Skeletal muscle cell (primary cell): ENCODE data around the gene OSBPL3.
"Not testable (repeated sequence)": the region's sequence is repeated elsewhere in the genome, so short reads cannot be mapped to it uniquely, and the experiment has no call there.

ENCODE experiments used
- DNase-seq: peaks from one replicate; pipeline ENCODE4 v3.0.0-alpha.2; 2010; ENCODE audit warnings: low read depth
- H3K4me3 ChIP-seq: 2 replicates; pipeline ENCODE4 v1.5.1; 2011; ENCODE audit warnings: low read depth, mild to moderate bottlenecking, control low read depth, low read length, moderate library complexity

Gene OSBPL3

DNA sequence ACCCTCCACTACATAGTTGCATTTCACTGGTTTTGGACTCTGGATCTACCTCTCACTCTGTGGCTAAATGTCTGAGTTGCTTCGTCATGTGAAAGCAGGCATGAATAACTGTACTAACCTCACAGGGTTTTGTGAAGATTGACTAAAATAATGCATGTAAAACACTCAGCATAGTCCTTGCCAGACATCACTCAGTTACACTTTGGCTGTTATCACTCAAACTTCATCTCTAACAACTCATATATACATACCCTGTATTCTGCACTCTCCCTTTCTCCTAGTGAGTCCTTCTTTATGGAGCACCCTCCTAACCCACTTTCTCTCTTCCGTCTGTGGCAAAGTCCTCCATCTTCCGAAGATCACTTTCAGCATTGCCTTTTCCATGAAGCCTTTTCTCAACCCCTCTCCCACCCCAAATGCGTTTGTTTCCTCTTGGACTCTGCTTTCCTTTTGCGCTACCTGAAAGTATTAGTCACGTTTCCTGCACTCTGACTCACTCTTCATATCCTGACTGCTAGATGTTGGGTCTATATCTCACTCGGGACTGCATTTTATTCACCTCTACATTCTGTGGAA lies 72.6 kb downstream of the OSBPL3 start:
- DNase-seq: no peak
- H3K4me3 ChIP-seq: no peak overlapping the region

DNA sequence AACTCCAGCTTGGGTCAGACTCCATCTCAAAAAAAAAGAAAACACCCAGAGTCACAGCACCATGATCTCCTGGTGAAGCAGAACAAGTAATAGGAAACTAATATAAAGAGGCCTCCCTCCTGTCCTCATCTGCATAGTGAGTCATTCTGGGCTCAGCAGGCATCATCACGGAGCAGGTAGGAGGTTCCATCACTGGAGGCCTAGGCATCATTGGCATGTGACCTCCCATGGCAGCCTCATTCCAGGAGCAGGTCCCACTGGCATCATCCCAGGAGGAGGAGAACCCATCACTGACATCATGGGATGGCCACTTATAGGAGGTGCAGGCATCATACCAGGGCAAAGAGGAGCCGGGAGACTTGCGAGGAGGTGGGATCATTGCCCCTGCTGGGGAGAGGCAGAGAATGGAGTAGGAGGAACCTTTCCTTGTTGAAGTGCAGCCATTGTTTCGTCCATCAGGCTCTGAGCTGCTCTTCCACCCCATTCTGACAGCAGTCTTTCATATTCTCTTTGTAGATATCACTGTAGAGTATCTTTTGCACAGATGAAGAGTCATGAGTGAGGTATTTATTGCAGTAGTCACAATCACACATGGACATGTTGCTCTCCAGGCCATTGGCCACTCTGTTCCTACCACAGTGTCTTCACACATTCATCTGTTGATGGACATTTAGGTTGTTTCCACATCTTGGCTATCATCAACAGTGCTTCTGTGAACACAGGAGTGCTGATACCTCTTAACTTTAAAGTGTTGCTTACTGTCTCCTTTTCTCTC lies 73.8 kb downstream of the OSBPL3 start:
- H3K4me3 ChIP-seq: no peak overlapping the region
- DNase-seq: no peak

GRCh38 chr7:24903992-24904391 lies 76.0 kb downstream of the OSBPL3 start:
- DNase-seq, H3K4me3 ChIP-seq: not testable (repeated sequence)

DNA sequence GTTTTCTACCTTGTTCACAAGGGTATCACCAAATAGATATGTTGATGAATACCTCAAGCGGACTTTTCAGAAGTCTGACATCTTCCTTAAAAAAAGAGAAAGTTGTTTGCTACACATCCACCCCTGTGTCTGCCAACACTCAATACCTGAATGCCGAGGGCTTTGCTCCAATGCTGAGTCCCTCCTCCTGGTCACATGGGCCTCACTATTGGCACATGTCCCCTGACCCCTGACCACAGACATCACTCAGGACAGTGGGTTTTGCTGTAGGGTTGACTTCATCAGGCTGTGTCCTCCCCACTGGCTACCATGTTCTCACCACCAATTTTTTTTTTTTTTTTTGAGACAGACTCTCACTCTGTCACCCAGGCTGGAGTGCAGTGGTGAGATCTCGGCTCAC lies 76.4 kb downstream of the OSBPL3 start:
- no peak for DNase-seq
- no peak overlapping the region for H3K4me3 ChIP-seq

GRCh38 chr7:24902931-24903330 lies 77.0 kb downstream of the OSBPL3 start:
- H3K4me3 ChIP-seq: no peak overlapping the region
- DNase-seq: no peak

DNA sequence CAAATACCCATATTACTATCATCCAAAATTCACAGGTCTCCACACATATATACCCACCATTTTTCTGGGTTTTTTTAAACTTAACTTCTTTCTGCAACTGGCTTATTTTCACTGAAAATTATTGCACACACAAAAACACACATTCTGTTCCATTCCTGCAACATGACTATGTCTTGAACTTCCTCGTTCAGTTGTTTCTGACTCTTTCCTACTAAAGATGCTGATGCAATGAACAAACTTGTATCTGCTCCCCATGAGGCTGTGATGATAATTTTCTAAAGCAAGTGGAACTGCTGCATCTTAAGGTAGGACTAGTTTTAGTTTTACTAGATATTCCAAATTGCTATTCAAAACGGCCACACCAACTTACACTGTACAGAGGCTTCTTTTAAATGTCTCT lies 77.7 kb downstream of the OSBPL3 start:
- DNase-seq: peak; percentile 38
- no peak overlapping the region for H3K4me3 ChIP-seq

DNA sequence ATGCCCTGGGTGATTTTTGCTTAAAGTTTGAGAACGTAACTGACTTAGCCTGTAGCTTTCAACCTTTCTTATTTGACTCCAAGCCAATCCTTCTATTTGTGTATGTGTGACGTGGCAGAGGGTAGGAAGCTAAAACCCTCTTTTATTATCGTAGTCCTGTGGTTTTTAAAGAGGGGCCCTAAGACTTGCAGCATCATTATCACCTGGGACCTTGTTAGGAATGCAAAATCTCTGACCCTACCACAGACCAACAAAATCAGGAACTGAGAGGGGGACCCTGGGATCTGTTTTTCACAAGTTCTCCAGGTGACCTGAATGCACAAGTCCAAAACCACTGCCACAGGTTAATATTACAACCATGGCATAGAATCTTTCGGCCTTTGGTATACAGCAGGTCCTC lies 80.1 kb downstream of the OSBPL3 start:
- no peak overlapping the region for H3K4me3 ChIP-seq
- DNase-seq: no peak

GRCh38 chr7:24899161-24899560 lies 80.8 kb downstream of the OSBPL3 start:
- no peak overlapping the region for H3K4me3 ChIP-seq
- DNase-seq: no peak

DNA sequence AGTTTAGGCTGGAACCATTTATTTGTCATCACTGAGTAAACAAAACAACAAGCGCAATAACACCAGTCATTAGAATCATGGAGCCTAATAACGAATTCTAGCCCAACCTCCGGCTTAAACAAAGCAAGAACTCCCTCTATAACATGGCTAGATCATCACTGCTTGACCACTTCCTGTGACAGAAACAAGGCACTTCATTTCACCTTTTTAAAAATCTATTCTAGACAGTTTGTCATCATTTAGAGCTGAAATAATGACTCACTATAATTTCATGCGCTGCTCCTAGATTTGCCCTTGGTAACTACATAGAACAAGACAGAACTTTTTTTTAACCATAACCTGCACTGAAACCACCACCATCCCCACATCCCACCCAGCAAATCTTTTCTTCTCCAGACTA lies 81.3 kb downstream of the OSBPL3 start:
- DNase-seq: no peak
- H3K4me3 ChIP-seq: no peak overlapping the region

DNA sequence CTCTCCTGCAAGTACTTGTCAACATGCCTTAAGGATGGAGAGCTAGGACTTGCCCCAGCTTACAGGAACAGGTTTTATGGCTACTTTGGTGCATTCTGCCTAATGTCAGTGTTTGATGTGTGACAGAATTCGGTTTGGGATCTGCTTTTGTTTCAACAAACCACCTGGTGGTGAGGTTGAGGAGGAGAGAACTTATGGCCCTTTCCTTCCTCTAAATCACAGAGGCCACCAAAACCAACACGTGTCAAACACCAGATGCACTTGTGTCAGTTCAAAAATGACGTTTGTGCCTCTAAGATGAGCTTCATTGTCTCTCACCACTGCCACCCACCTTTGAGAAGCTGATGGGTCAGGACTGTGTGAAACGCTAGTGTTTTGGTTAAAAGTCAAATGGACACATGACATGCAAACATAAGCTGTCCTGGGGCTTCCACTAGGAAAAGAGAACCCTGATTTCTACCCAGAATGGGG lies 83.9 kb downstream of the OSBPL3 start:
- DNase-seq: no peak
- no peak overlapping the region for H3K4me3 ChIP-seq

GRCh38 chr7:24894429-24895221 lies 85.4 kb downstream of the OSBPL3 start:
- H3K4me3 ChIP-seq: no peak overlapping the region
- DNase-seq: no peak

GRCh38 chr7:24891311-24891735 lies 88.7 kb downstream of the OSBPL3 start:
- DNase-seq: no peak
- H3K4me3 ChIP-seq: no peak overlapping the region

DNA sequence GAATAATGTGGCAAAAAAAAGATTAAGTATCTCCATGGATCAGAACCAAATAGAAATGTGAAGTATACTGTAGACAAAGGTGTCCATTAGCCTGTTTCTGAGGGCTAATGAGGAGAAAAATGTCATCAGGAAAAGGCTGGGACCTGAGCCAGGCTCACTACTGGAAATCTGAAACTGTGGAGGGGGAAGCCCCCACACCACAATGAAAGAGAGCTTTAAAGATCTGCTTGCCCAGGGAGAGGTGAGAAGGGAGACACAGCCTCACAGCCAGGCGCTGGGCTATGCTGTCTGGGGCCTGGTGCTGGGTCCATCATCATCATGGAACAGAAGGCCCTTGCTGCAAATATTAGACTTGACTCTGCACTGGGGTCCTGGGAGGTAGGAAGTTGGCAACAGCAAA lies 90.4 kb downstream of the OSBPL3 start:
- no peak for DNase-seq
- H3K4me3 ChIP-seq: no peak overlapping the region

DNA sequence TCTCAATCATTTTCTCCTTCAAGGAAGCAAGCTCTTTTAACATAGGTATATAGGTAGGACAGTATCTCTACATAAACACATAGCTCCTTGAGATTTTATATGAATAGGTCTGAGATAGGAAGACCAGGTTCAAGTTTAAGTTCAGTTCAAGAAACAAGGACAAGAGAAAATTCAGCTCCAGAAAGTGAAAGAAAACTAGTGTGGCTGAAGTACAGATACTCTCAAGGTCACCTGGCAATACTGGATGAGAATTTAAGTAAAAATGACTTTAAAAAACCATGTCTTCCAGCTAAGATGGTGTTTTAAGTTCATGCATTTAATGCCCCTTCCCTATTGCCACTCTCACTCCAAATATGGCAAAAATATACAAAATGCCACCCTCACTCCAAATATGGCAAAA lies 91.3 kb downstream of the OSBPL3 start:
- no peak for DNase-seq
- no peak overlapping the region for H3K4me3 ChIP-seq

GRCh38 chr7:24885716-24886115 lies 94.3 kb downstream of the OSBPL3 start:
- H3K4me3 ChIP-seq: no peak overlapping the region
- no peak for DNase-seq

DNA sequence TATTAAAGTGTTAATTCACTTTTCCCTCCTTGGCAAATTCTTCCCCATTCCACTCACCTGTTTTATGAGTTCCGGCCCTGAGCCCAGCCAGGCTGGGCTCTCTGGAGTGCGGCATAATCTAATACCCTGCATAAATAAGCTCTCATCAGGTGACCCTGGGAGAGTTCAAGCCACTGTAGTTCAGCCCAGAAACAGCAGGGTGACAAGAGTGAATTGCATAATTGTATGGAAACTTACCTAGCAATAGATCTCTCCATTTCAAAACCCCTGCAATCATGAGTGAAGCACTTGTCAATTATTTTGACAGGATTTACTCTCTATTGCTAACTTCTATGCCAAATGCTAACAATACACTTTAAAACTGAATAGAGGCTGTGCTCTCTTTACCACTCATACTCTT lies 94.7 kb downstream of the OSBPL3 start:
- no peak for DNase-seq
- H3K4me3 ChIP-seq: no peak overlapping the region

- DNase-seq: no peak
- H3K4me3 ChIP-seq: no peak overlapping the region
Observed at GRCh38 chr7:24884401-24884800, 95.6 kb downstream of the OSBPL3 start.

DNA sequence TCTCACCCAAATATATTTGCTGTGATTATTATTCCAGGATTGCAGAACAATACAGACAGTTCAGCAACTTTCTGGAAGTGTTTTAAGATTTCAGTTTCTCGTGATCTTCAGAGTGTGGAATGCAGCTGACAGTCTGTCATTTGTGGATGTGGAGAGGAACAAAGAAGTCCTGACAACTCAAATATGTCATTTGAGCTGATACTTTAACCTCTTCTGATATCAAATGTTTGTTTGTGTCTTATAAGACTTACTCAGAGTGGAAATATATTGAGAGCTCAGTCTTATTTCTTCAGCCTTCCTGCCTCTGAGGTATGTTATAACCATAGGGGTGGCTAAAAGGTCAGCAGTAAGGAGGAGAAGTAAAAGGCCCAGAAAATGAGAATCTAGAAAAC lies 96.4 kb downstream of the OSBPL3 start:
- no peak overlapping the region for H3K4me3 ChIP-seq
- no peak for DNase-seq

GRCh38 chr7:24882989-24883621 lies 96.9 kb downstream of the OSBPL3 start:
- DNase-seq: peak; percentile 86
- no peak overlapping the region for H3K4me3 ChIP-seq

GRCh38 chr7:24881623-24882022 lies 98.4 kb downstream of the OSBPL3 start:
- no peak for DNase-seq
- no peak overlapping the region for H3K4me3 ChIP-seq
